Glutamatergic neuron (in vitro differentiated cells): ENCODE data around the gene ARHGAP9. TPM values are rescaled to one million over a fixed set of nuclear protein-coding genes. Genes with fewer than 3 reads are reported as not detected.

ENCODE experiments used
- DNase-seq: peaks from one replicate; pipeline ENCODE4 v3.0.0; 2022
- H3K27ac Mint-ChIP-seq: one replicate; pipeline ENCODE4 v1.8.0; 2020; ENCODE audit warnings: mild to moderate bottlenecking, mixed read lengths, inconsistent platforms; ENCODE audit not compliant: unreplicated experiment
- H3K27me3 Mint-ChIP-seq: one replicate; pipeline ENCODE4 v1.8.0; 2020; ENCODE audit warnings: mild to moderate bottlenecking, moderate library complexity, mixed read lengths, inconsistent platforms; ENCODE audit not compliant: unreplicated experiment
- H3K36me3 Mint-ChIP-seq: one replicate; pipeline ENCODE4 v1.8.0; 2020; ENCODE audit warnings: mild to moderate bottlenecking, mixed read lengths, inconsistent platforms; ENCODE audit not compliant: unreplicated experiment
- H3K4me1 Mint-ChIP-seq: one replicate; pipeline ENCODE4 v1.8.0; 2020; ENCODE audit warnings: mild to moderate bottlenecking, low read depth, mixed read lengths, inconsistent platforms; ENCODE audit not compliant: unreplicated experiment
- H3K4me3 Mint-ChIP-seq: one replicate; pipeline ENCODE4 v1.8.0; 2020; ENCODE audit warnings: mild to moderate bottlenecking, mixed read lengths, inconsistent platforms; ENCODE audit not compliant: unreplicated experiment
- H3K9me3 Mint-ChIP-seq: one replicate; pipeline ENCODE4 v1.8.0; 2020; ENCODE audit warnings: mild to moderate bottlenecking, moderate library complexity, mixed read lengths, inconsistent platforms; ENCODE audit not compliant: unreplicated experiment
- CTCF ChIP-seq: fragments of 200-600 bp; sonication (generic); IDR thresholded peaks from one replicate; pipeline ENCODE4 v1.5.0; 2021; ENCODE audit not compliant: partially characterized antibody, unreplicated experiment
- total RNA-seq: library from RNA; stranded (reverse); fragmentation: NEBNext Ultra II Directional; extraction: Animal tissue kit (Norgen Biotek cat#: 25700); gene quantifications from one replicate; pipeline ENCODE4 v1.2.1, GENCODE V29; 2021; ENCODE audit not compliant: unreplicated experiment

ARHGAP9 gene
- total RNA-seq, 1 donor from 2014 or later: 52.0 TPM

DNA sequence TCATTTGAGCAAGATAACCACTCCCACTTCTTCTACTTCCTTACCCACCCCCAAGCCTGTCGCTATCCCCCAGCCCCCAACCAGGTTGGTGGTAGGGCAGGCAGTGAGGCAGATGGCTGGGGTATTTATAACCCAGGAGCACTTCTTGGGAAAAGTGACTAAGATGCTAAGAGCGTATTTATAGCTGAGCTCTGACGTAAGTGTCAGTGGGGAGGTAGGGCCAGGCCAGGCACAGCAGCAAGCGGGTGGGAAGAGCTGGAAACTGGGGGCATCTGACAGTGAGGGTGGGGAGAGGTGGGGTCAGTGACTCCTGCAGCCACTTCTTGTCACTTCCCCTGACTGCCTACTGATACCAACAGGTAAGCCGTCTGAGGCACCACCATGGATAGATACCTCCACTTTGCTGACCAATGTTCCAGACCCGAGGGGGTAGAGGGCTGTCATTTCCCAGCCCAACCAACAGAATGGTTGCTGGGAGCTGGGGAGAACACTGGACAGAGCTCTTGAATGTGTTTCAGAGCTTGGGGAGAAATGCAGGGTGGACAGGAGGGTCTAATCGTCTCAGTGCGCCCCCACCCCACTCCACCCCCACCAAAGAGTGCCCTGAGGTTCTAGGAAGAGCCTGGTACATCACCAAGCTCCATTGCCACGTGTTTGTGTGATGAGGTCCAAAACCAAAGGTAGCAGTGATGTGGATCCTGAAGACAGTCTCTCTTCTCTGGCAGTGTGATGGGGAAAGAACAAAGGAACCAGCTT is 27.3 kb downstream of the ARHGAP9 start:
- peak; percentile 60 for DNase-seq
- peaks cover 9% of the 10 kb centered on the region for H3K27me3 Mint-ChIP-seq
- H3K4me1 Mint-ChIP-seq: peaks cover 27% of the 10 kb centered on the region
- H3K36me3 Mint-ChIP-seq: peaks cover 9% of the 10 kb centered on the region
- H3K4me3 Mint-ChIP-seq: peak overlapping the region; percentile 44
- H3K9me3 Mint-ChIP-seq: peaks cover 9% of the 10 kb centered on the region
- H3K27ac Mint-ChIP-seq: peak overlapping the region; percentile 91
- no peak for TF ChIP-seq CTCF

- peaks cover 9% of the 10 kb centered on the region for H3K27me3 Mint-ChIP-seq
- peaks cover 9% of the 10 kb centered on the region for H3K9me3 Mint-ChIP-seq
- peak overlapping the region; percentile 91 for H3K27ac Mint-ChIP-seq
- no peak for DNase-seq
- H3K4me1 Mint-ChIP-seq: peaks cover 27% of the 10 kb centered on the region
- H3K4me3 Mint-ChIP-seq: no peak overlapping the region
- no peak for TF ChIP-seq CTCF
- peaks cover 9% of the 10 kb centered on the region for H3K36me3 Mint-ChIP-seq
Observed at GRCh38 chr12:57451233-57451778, 28.4 kb downstream of the ARHGAP9 start.

DNA sequence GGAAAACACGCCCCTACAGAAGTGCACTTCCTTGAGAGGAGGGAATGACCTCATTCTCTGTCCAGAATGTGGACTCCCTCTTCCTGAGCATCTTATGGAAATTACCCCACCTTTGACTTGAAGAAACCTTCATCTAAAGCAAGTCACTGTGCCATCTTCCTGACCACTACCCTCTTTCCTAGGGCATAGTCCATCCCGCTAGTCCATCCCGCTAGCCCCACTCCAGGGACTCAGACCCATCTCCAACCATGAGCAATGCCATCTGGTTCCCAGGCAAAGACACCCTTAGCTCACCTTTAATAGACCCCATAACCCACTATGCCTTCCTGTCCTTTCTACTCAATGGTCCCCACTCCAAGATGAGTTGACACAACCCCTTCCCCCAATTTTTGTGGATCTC is 29.6 kb downstream of the ARHGAP9 start:
- Mint-ChIP-seq H3K4me3 (no peak overlapping the region), H3K9me3 (peaks cover 8% of the 10 kb centered on the region), H3K4me1 (peaks cover 19% of the 10 kb centered on the region), H3K27ac (no peak overlapping the region), H3K27me3 (peaks cover 11% of the 10 kb centered on the region), H3K36me3 (peaks cover 9% of the 10 kb centered on the region)
- no peak for TF ChIP-seq CTCF
- no peak for DNase-seq

DNA sequence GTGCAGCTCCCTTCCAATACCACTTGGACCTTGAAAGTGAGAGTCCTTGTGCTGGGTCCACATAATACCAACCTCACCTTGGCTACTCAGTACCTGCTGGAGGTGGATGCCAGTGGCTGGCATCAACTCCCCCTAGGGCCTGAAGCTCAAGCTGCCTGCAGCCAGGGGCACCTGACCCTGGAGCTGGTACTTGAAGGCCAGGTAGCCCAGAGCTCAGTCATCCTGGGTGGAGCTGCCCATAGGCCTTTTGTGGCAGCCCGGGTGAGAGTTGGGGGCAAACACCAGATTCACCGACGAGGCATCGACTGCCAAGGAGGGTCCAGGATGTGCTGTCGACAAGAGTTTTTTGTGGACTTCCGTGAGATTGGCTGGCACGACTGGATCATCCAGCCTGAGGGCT is 30.3 kb downstream of the ARHGAP9 start:
- H3K4me3 Mint-ChIP-seq: no peak overlapping the region
- H3K27ac Mint-ChIP-seq: no peak overlapping the region
- H3K36me3 Mint-ChIP-seq: peaks cover 9% of the 10 kb centered on the region
- DNase-seq: no peak
- peaks cover 8% of the 10 kb centered on the region for H3K9me3 Mint-ChIP-seq
- TF ChIP-seq CTCF: no peak
- peaks cover 8% of the 10 kb centered on the region for H3K27me3 Mint-ChIP-seq
- peaks cover 14% of the 10 kb centered on the region for H3K4me1 Mint-ChIP-seq

- Mint-ChIP-seq H3K4me3 (no peak overlapping the region), H3K27me3 (peaks cover 8% of the 10 kb centered on the region), H3K27ac (no peak overlapping the region), H3K4me1 (peaks cover 14% of the 10 kb centered on the region), H3K36me3 (peaks cover 9% of the 10 kb centered on the region), H3K9me3 (peaks cover 8% of the 10 kb centered on the region)
- DNase-seq: no peak
- TF ChIP-seq CTCF: no peak
Observed at GRCh38 chr12:57448669-57449068, 31.0 kb downstream of the ARHGAP9 start.
